Lung (tissue), 16 donors: ENCODE data around the gene QRFP. TPM values are rescaled to one million over a fixed set of nuclear protein-coding genes. Genes with fewer than 3 reads are reported as not detected.

Source experiments
- ATAC-seq: fragments of 200-7000 bp; cut with Tn5 transposase; one replicate; pipeline ENCODE4 v1.9.1; 2020; ENCODE audit warnings: moderate number of reproducible peaks; ENCODE audit not compliant: insufficient read depth, low FRiP score
- DNase-seq, 3 donors: peaks; one replicate each; pipeline ENCODE4 v3.0.0-alpha.2; 2013 to 2017
- H3K27ac ChIP-seq, 2 donors: one replicate each; pipeline ENCODE4 v1.5.1; 2013; ENCODE audit warnings: mild to moderate bottlenecking in 2 of 2, moderate library complexity in 2 of 2, control low read depth in 1 of 2, inconsistent platforms in 1 of 2, low read depth in 1 of 2, low read length in 1 of 2
- H3K27me3 ChIP-seq, 3 donors: one replicate each; pipeline ENCODE4 v1.5.1; 2013; ENCODE audit warnings: low read length in 2 of 3; ENCODE audit not compliant: control insufficient read depth in 3 of 3, insufficient read depth in 3 of 3
- H3K36me3 ChIP-seq, 4 donors: one replicate each; pipeline ENCODE4 v1.5.1; 2013; ENCODE audit warnings: low read length in 4 of 4, mild to moderate bottlenecking in 1 of 4, moderate library complexity in 1 of 4; ENCODE audit not compliant: control insufficient read depth in 4 of 4, insufficient read depth in 4 of 4
- H3K4me1 ChIP-seq, 5 donors: one replicate each; pipeline ENCODE4 v1.5.1; 2013; ENCODE audit warnings: low read length in 5 of 5, mild to moderate bottlenecking in 2 of 5, moderate library complexity in 1 of 5; ENCODE audit not compliant: control insufficient read depth in 5 of 5, insufficient read depth in 5 of 5
- H3K4me3 ChIP-seq: one replicate; pipeline ENCODE4 v1.5.1; 2013; ENCODE audit warnings: mild to moderate bottlenecking, control low read depth, moderate library complexity
- H3K9ac ChIP-seq, 2 donors: one replicate each; pipeline ENCODE4 v1.5.1; 2013; ENCODE audit warnings: low read length in 2 of 2, control low read depth in 1 of 2; ENCODE audit not compliant: insufficient read depth in 1 of 2
- H3K9me3 ChIP-seq, 4 donors: one replicate each; pipeline ENCODE4 v1.5.1; 2013; ENCODE audit warnings: low read length in 3 of 4, mild to moderate bottlenecking in 1 of 4, moderate library complexity in 1 of 4; ENCODE audit not compliant: control insufficient read depth in 4 of 4, insufficient read depth in 3 of 4
- CTCF ChIP-seq: IDR thresholded peaks from 2 replicates; pipeline ENCODE4 v1.5.1; 2012; ENCODE audit warnings: mild to moderate bottlenecking; ENCODE audit errors: control extremely low read depth, extremely low read depth
- WGBS, 2 donors: extraction: QIAGEN DNeasy Blood & Tissue Kit; methylation state at CpG; one replicate each; pipeline ENCODE4 v1.1.7; 2013; 5-methylcytosine and 5-hydroxymethylcytosine counted together
- long read RNA-seq, 5 donors: transcript quantifications; one replicate each; lab custom pipeline, GENCODE V29; 2026
- polyA plus RNA-seq, 2 donors: library from polyadenylated mRNA; stranded (reverse); fragments of 200-250 nt; gene quantifications; one replicate each; pipeline ENCODE4 v1.2.1, GENCODE V29; 2013
- total RNA-seq, 2 donors: library from RNA; depleted of rRNA in 1 of 2; stranded (reverse); fragments of >200 nt in 1 of 2; gene quantifications; one replicate each; pipeline ENCODE4 v1.2.1, GENCODE V29; 2014 to 2021
- donor health status: control.
- donor health status: control.
- donor health status: Bipolar disorder and iron deficiency.
- donor health status: healthy.
- donor health status: DM: yes; HTN: yes; CAD: no.

Gene QRFP
- total RNA-seq (not detected), polyA plus RNA-seq (under 1 TPM; 0.13 to 0.16 TPM)
- long read RNA-seq, donor 1, result 0 reads
- long read RNA-seq, donor 2, result 0 reads
- long read RNA-seq, donor 3, result 0 reads
- long read RNA-seq, donor 4, partial matches to known transcripts, result 0 of 1 reads
- long read RNA-seq, donor 4, other reads (novel, unspliced or antisense), result 0 of 1 reads
- long read RNA-seq, donor 5, result 0 reads

GRCh38 chr9:130896233-130897014 is at the start of gene QRFP:
TSS of gene QRFP (minus strand) at chr9:130896812. CDS start at chr9:130893838, 2,974 bp downstream.
- no peak for DNase-seq

GRCh38 chr9:130945173-130945572 is 48.6 kb upstream of the QRFP start:
- DNase-seq (no peak), ATAC-seq (no peak)
- WGBS, 2 donors, result 77 to 82% methylated on average over 9 of the region's 9 CpGs
- H3K9me3 ChIP-seq, result peaks cover 0 to 5% (median 0%) of the 10 kb centered on the region in 4 donors
- peaks cover 0 to 38% (median 11%) of the 10 kb centered on the region in 3 donors for H3K27me3 ChIP-seq
- no peak overlapping the region for H3K9ac ChIP-seq
- H3K27ac ChIP-seq, result no peak overlapping the region
- TF ChIP-seq CTCF, result no peak
- no peak overlapping the region for H3K4me3 ChIP-seq
- peaks cover 0 to under 1% (median 0%) of the 10 kb centered on the region in 5 donors for H3K4me1 ChIP-seq
- H3K36me3 ChIP-seq, result no peaks in the 10 kb centered on the region

More at GRCh38 chr9:130896233-130897014, at the start of gene QRFP:
- Histone ChIP-seq H3K36me3 (peaks cover 0 to 7% (median 0%) of the 10 kb centered on the region in 4 donors), H3K4me3 (no peak within 1 kb of the TSS), H3K9ac (no peak within 1 kb of the TSS), H3K27me3 (peaks cover 0 to 9% (median 2%) of the 10 kb centered on the region in 3 donors), H3K4me1 (peaks cover 0 to 10% (median 0%) of the 10 kb centered on the region in 5 donors), H3K27ac (no peak within 1 kb of the TSS), H3K9me3 (no peaks in the 10 kb centered on the region)
- no peak for TF ChIP-seq CTCF
- ATAC-seq, result no peak
- WGBS, 2 donors, result 74 to 86% methylated on average over 27 of the region's 27 CpGs

GRCh38 chr9:130944510-130945058 is 48.0 kb upstream of the QRFP start:
- Histone ChIP-seq H3K36me3 (no peaks in the 10 kb centered on the region), H3K9ac (no peak overlapping the region), H3K27ac (no peak overlapping the region), H3K4me3 (no peak overlapping the region), H3K27me3 (peaks cover 5 to 40% (median 11%) of the 10 kb centered on the region in 3 donors), H3K9me3 (peaks cover 0 to 1% (median 0%) of the 10 kb centered on the region in 4 donors), H3K4me1 (peaks cover 0 to 3% (median 0%) of the 10 kb centered on the region in 5 donors)
- no peak for TF ChIP-seq CTCF
- WGBS, 2 donors, result 29 to 48% methylated on average over 3 of the region's 3 CpGs
- ATAC-seq (no peak), DNase-seq (no peak)
